ENCODE measurements around the gene CNOT10.

DNA sequence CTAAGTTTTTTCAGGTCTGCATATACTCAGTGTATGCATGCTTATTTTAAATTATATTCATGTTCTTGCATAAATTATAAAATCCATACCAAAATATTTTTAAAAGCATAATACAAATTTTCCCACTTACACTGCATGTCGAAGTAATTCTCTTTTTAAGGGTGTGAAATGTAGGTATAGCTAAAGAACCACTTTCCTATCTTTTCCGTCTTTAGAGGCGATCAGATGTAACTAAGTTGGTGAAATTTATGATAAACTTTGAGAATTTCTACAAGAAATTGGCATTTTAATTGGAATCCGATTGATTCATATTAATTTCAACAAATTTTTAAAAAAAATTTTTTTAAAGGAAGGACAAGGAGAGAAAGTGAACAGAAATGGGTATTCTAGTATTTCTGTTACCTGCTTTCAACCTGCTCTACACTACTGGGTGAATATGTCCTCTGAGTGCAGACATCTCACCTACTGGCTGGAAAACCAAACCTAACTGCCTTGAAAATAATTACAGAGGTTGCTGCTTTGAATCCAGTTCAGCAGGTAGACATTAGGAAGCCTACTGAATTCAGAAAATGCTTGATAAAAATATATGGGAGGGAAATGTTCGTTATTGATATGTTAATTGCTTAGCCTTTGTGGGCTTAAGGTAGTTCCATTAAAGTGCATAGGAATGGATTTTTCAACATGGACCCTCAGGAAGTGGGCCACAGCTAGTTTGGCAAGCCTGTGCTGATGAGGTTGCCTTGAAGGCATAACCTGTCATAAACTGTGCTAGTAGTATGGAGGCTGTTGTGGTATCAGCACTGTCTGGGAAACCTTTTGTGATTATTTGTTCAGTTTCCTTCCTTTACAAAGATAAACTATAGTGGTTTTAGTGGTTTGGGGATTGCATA is 137.9 kb downstream of the CNOT10 start:
- TF ChIP-seq NFRKB (IDR thresholded peaks at IDR 0.05): no peak
- no peak for TF ChIP-seq FOXA1 (IDR thresholded peaks at IDR 0.05)
- no peak for TF ChIP-seq ARNT (IDR thresholded peaks at IDR 0.05)
- TF ChIP-seq ELF4 (IDR thresholded peaks at IDR 0.05): no peak
- no peak for TF ChIP-seq FOXM1 (IDR thresholded peaks at IDR 0.05; ENCODE audit: borderline replicate concordance)
